ENCODE results near the gene IPO7.
"Not testable (repeated sequence)": the region's sequence is repeated elsewhere in the genome, so short reads cannot be mapped to it uniquely, and the experiment has no call there.

IPO7 gene

GRCh38 chr11:9399466-9399865 lies 15.0 kb downstream of the IPO7 start:
- H3K4me3 ChIP-seq (ENCODE audit: control insufficient read depth, low read depth, low read length), result no peak overlapping the region
- DNase-seq (ENCODE audit: low read depth), result peak; percentile 22
- TF ChIP-seq, protein P1, sequence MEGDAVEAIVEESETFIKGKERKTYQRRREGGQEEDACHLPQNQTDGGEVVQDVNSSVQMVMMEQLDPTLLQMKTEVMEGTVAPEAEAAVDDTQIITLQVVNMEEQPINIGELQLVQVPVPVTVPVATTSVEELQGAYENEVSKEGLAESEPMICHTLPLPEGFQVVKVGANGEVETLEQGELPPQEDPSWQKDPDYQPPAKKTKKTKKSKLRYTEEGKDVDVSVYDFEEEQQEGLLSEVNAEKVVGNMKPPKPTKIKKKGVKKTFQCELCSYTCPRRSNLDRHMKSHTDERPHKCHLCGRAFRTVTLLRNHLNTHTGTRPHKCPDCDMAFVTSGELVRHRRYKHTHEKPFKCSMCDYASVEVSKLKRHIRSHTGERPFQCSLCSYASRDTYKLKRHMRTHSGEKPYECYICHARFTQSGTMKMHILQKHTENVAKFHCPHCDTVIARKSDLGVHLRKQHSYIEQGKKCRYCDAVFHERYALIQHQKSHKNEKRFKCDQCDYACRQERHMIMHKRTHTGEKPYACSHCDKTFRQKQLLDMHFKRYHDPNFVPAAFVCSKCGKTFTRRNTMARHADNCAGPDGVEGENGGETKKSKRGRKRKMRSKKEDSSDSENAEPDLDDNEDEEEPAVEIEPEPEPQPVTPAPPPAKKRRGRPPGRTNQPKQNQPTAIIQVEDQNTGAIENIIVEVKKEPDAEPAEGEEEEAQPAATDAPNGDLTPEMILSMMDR (conservative IDR thresholded peaks at IDR 0.05; ENCODE audit: control insufficient read depth, insufficient read depth, low read depth, low read length), result no peak

GRCh38 chr11:9401884-9402283 lies 17.4 kb downstream of the IPO7 start:
- DNase-seq (ENCODE audit: low read depth); H3K4me3 ChIP-seq (ENCODE audit: control insufficient read depth, low read depth, low read length): not testable (repeated sequence)

DNA sequence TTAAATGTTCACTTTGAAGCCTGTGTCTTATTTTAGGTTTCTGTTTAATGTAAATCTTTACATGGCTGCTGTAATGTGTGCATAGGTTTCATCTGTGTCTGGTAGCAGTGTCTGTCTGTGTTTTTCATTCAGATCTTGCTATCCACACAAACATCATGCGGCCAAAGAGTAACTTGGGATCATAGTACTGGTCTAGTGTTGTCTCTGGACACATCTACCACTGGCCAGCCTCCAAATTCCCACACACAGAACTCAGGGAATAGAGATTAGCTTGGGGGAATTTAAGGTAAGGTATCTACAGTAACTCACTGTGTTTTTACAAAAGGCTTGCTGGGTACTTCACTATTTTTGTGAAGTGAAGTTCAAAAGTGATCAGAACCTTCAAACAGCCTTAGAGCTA lies 44.3 kb downstream of the IPO7 start:
- no peak overlapping the region for H3K4me3 ChIP-seq (ENCODE audit: control insufficient read depth, low read depth, low read length)
- TF ChIP-seq, protein P1 (conservative IDR thresholded peaks at IDR 0.05; ENCODE audit: control insufficient read depth, insufficient read depth, low read depth, low read length), result no peak
- no peak for DNase-seq (ENCODE audit: low read depth)

- DNase-seq (ENCODE audit: low read depth), result no peak
- TF ChIP-seq, protein P1 (conservative IDR thresholded peaks at IDR 0.05; ENCODE audit: control insufficient read depth, insufficient read depth, low read depth, low read length), result no peak
- H3K4me3 ChIP-seq (ENCODE audit: control insufficient read depth, low read depth, low read length), result no peak overlapping the region
These were observed 54.2 kb downstream of the IPO7 start for GRCh38 chr11:9438611-9439010.

GRCh38 chr11:9446230-9446629 lies 61.8 kb downstream of the IPO7 start:
- TF ChIP-seq, protein P1 (conservative IDR thresholded peaks at IDR 0.05; ENCODE audit: control insufficient read depth, insufficient read depth, low read depth, low read length), result no peak
- H3K4me3 ChIP-seq (ENCODE audit: control insufficient read depth, low read depth, low read length), result no peak overlapping the region
- no peak for DNase-seq (ENCODE audit: low read depth)

DNA sequence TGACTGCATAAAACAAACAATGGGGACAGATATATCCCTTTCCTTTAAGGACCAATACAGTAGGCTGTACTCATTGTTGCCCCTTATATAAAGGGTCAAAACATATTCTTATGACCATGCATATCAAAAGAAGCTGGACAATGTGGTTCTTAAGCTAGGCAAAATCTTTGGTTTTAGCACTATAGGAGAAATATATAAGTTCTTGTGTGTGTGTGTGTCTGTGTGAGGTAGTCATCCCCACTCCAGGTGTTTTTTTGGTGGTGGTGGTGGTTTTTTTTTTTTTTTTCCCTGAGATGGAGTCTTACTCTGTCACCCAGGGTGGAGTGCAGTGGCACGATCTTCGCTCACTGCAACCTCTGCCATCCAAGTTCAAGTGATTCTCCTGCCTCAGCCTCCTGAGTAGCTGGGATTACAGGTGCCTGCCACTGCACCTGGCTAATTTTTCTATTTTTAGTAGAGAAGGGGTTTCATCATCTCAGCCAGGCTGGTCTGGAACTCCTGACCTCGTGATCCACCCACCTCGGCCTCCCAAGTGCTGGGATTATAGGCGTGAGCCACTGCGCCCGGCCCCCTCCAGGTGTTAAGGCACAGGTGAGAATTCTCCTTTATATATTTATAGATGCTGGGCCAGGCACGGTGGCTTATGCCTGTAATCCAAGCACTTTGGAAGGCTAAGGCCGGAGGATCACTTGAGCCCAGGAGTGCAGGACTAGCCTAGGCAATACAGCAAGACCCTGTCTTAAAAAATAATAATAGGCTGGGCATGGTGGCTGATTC lies 64.3 kb downstream of the IPO7 start:
- DNase-seq (ENCODE audit: low read depth), result no peak
- H3K4me3 ChIP-seq (ENCODE audit: control insufficient read depth, low read depth, low read length), result no peak overlapping the region
- TF ChIP-seq, protein P1 (conservative IDR thresholded peaks at IDR 0.05; ENCODE audit: control insufficient read depth, insufficient read depth, low read depth, low read length), result no peak

- H3K4me3 ChIP-seq (ENCODE audit: control insufficient read depth, low read depth, low read length); DNase-seq (ENCODE audit: low read depth): not testable (repeated sequence)
These were observed 67.6 kb downstream of the IPO7 start for GRCh38 chr11:9452023-9452422.

DNA sequence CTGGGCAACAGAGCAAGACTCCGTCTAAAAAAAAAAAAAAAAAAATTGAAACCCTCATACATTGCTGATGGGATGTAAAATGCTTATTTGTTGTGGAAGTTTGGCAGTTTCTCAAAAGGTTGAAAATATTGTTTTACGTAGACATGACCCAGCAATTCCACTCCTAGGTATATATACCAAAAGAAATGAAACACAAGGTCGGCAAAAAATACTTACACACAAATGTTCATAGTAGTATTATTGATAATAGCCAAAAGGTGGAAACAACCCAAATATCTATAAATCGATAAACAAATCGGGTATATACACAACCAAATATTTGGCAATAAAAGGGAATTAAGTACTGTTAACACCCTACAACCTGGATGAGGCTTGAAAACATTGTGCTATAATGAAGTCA lies 71.3 kb downstream of the IPO7 start:
- TF ChIP-seq, protein P1 (conservative IDR thresholded peaks at IDR 0.05; ENCODE audit: control insufficient read depth, insufficient read depth, low read depth, low read length), result no peak
- no peak overlapping the region for H3K4me3 ChIP-seq (ENCODE audit: control insufficient read depth, low read depth, low read length)
- no peak for DNase-seq (ENCODE audit: low read depth)
